ENCODE results near the gene MPL.

Gene MPL

DNA sequence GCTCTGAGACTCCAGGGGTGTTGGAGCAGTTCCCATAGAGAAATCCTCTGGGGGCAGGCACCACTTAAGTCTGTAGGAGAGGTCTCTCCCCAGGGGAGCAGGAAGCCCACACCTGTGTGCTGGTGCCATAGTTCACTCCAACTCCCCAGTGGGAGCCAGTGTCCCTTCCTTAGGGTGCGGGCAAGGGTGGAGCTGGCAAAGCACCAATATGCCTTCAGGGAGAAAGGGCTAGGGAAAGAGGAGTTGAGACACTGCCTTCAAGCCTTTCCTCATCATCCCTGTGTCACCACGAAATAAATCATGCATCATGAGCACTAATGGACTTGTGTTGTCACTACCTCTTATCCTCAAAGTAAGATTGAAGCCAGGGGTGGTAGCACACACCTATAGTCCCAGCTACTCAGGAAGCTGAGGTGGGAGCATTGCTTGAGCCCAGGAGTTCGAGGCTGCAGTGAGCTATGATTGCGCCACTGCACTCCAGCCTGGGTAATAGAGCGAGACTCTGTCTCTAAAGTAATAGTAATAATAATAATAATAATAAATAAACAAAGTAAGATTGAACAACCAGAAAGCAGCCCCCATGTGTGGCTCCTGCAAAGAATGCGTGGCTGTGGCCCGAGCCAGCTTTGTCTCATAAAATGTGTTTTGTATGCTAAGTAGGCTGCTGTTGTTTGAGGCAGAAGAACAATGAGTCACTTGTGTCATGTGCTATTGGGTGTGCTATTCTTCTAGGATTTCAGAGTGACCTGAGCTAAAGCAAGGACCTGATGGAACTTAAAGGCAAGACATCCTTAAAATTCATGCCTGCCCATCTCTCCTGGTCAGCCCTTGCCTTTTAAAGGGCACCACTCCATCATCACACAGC, 43.5 kb upstream of the MPL start:
- H3K4me2 ChIP-seq (ENCODE audit: low read depth, low read length, poor library complexity, severe bottlenecking), result no peak overlapping the region

DNA sequence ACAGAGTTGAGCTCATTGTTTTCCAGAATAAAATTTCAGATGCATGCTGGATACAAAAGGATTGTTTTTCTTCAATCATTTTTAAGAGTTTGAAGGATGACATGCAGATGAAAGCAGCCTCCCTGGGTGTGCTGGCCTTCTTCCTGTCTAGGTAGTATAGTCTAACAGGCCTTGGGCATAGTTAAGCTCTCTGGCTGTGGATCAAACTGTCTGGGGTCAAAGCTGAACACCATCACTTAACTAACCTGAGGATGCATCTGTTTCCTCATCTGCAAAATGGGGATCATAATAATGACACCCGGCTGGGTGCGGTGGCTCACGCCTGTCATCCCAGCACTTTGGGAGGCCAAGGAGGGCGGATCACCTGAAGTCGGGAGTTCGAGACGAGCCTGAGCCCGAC, 42.9 kb upstream of the MPL start:
- Histone ChIP-seq H3K9me3 (ENCODE audit: insufficient read depth, low read length) (no peaks in the 10 kb centered on the region), H3K79me2 (ENCODE audit: insufficient read depth, low read length) (no peaks in the 10 kb centered on the region), H3K4me2 (ENCODE audit: low read depth, low read length, poor library complexity, severe bottlenecking) (no peak overlapping the region), H3K27ac (ENCODE audit: low read depth, low read length) (no peak overlapping the region), H4K20me1 (ENCODE audit: low read depth, low read length) (no peaks in the 10 kb centered on the region), H3K9ac (ENCODE audit: low read length) (no peak overlapping the region), H3K36me3 (ENCODE audit: low read length) (no peaks in the 10 kb centered on the region), H3K4me3 (ENCODE audit: insufficient read depth, low read length, poor library complexity, severe bottlenecking) (no peak overlapping the region), H3F3A (ENCODE audit: insufficient read depth) (no peaks in the 10 kb centered on the region), H3K27me3 (ENCODE audit: low read length) (no peaks in the 10 kb centered on the region), H3K9me2 (replicated peaks; ENCODE audit: insufficient read depth, low read length) (no peaks in the 10 kb centered on the region), H2AFZ (ENCODE audit: low read depth, low read length, severe bottlenecking) (no peak overlapping the region)
- no peak for TF ChIP-seq EZH2phosphoT487 (conservative IDR thresholded peaks at IDR 0.05; ENCODE audit: low read length)
- TF ChIP-seq, protein P1, sequence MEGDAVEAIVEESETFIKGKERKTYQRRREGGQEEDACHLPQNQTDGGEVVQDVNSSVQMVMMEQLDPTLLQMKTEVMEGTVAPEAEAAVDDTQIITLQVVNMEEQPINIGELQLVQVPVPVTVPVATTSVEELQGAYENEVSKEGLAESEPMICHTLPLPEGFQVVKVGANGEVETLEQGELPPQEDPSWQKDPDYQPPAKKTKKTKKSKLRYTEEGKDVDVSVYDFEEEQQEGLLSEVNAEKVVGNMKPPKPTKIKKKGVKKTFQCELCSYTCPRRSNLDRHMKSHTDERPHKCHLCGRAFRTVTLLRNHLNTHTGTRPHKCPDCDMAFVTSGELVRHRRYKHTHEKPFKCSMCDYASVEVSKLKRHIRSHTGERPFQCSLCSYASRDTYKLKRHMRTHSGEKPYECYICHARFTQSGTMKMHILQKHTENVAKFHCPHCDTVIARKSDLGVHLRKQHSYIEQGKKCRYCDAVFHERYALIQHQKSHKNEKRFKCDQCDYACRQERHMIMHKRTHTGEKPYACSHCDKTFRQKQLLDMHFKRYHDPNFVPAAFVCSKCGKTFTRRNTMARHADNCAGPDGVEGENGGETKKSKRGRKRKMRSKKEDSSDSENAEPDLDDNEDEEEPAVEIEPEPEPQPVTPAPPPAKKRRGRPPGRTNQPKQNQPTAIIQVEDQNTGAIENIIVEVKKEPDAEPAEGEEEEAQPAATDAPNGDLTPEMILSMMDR (IDR thresholded peaks at IDR 0.05; ENCODE audit: insufficient read depth, low read length, poor library complexity, severe bottlenecking), result no peak

More for the DNA sequence above, 43.5 kb upstream of the MPL start:
- Histone ChIP-seq H3K79me2 (ENCODE audit: insufficient read depth, low read length) (no peaks in the 10 kb centered on the region), H3K36me3 (ENCODE audit: low read length) (no peaks in the 10 kb centered on the region), H3K9me2 (replicated peaks; ENCODE audit: insufficient read depth, low read length) (no peaks in the 10 kb centered on the region), H3K27me3 (ENCODE audit: low read length) (no peaks in the 10 kb centered on the region), H3K27ac (ENCODE audit: low read depth, low read length) (no peak overlapping the region), H4K20me1 (ENCODE audit: low read depth, low read length) (no peaks in the 10 kb centered on the region), H3K9ac (ENCODE audit: low read length) (no peak overlapping the region), H3K4me3 (ENCODE audit: insufficient read depth, low read length, poor library complexity, severe bottlenecking) (no peak overlapping the region), H3K9me3 (ENCODE audit: insufficient read depth, low read length) (no peaks in the 10 kb centered on the region), H2AFZ (ENCODE audit: low read depth, low read length, severe bottlenecking) (no peak overlapping the region), H3F3A (ENCODE audit: insufficient read depth) (no peaks in the 10 kb centered on the region)
- no peak for TF ChIP-seq EZH2phosphoT487 (conservative IDR thresholded peaks at IDR 0.05; ENCODE audit: low read length)
- TF ChIP-seq, protein P1 (IDR thresholded peaks at IDR 0.05; ENCODE audit: insufficient read depth, low read length, poor library complexity, severe bottlenecking), result no peak

DNA sequence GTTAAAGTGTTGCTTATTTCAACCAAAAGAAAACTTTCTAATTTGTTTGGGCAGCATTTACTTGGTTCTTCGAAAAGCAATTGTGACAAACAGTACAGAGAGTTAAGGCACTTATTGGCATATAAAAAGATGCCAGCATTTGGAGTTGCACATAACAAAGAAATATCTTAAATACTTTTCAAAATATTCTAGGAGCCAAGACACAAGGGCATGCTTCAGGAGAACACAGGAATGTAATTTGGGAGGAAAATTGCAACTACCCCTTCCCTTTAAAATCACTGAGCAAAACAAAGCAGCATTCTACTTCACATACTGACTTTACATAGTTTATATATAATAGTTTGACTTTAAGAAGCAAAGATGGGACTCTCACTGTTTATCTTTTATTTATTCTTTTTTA, 41.4 kb upstream of the MPL start:
- TF ChIP-seq, protein P1 (IDR thresholded peaks at IDR 0.05; ENCODE audit: insufficient read depth, low read length, poor library complexity, severe bottlenecking), result no peak
- no peak for TF ChIP-seq EZH2phosphoT487 (conservative IDR thresholded peaks at IDR 0.05; ENCODE audit: low read length)
- Histone ChIP-seq H3K36me3 (ENCODE audit: low read length) (no peaks in the 10 kb centered on the region), H3K79me2 (ENCODE audit: insufficient read depth, low read length) (no peaks in the 10 kb centered on the region), H3K27ac (ENCODE audit: low read depth, low read length) (no peak overlapping the region), H3K9me2 (replicated peaks; ENCODE audit: insufficient read depth, low read length) (no peaks in the 10 kb centered on the region), H3F3A (ENCODE audit: insufficient read depth) (no peaks in the 10 kb centered on the region), H3K4me3 (ENCODE audit: insufficient read depth, low read length, poor library complexity, severe bottlenecking) (no peak overlapping the region), H3K4me2 (ENCODE audit: low read depth, low read length, poor library complexity, severe bottlenecking) (no peak overlapping the region), H3K9ac (ENCODE audit: low read length) (no peak overlapping the region), H3K9me3 (ENCODE audit: insufficient read depth, low read length) (no peaks in the 10 kb centered on the region), H3K27me3 (ENCODE audit: low read length) (no peaks in the 10 kb centered on the region), H4K20me1 (ENCODE audit: low read depth, low read length) (no peaks in the 10 kb centered on the region), H2AFZ (ENCODE audit: low read depth, low read length, severe bottlenecking) (no peak overlapping the region)

All from SU-DHL-6 (cell line).